B cell (primary cell): ENCODE data around the gene WDR35. TPM values are rescaled to one million over a fixed set of nuclear protein-coding genes. Genes with fewer than 3 reads are reported as not detected.

Source experiments
- ATAC-seq: fragments of 200-7000 bp; cut with Tn5 transposase; one replicate; pipeline ENCODE4 v1.10.0; 2021; ENCODE audit warnings: low read depth, mild to moderate bottlenecking, moderate number of reproducible peaks, moderate library complexity
- CTCF ChIA-PET: fragments of 350-600 bp; sonication (Branson Sonifier 250); formaldehyde crosslinking; loops from one replicate; lab custom pipeline; 2021; ENCODE audit warnings: antibody characterized with exemption, inconsistent platforms; lab: Charles Lee
- POLR2A ChIA-PET: fragments of 350-600 bp; sonication (Branson Sonifier 250); formaldehyde crosslinking; loops from one replicate; lab custom pipeline; 2021; ENCODE audit warnings: antibody characterized with exemption; lab: Charles Lee
- DNase-seq: peaks from one replicate; pipeline ENCODE4 v3.0.0; 2013
- H2AFZ ChIP-seq: 2 replicates; pipeline ENCODE4 v1.6.1; 2012; ENCODE audit warnings: mild to moderate bottlenecking, low read depth, low read length; ENCODE audit not compliant: insufficient read depth, poor library complexity, severe bottlenecking
- H3K27ac ChIP-seq, 2 donors: 1 replicate in 1 of 2; 2 replicates in 1 of 2; pipeline ENCODE4 v1.5.1; 2012 to 2013; ENCODE audit warnings: low read length in 2 of 2, mild to moderate bottlenecking in 2 of 2, moderate library complexity in 1 of 2
- H3K27me3 ChIP-seq, 4 experiments: fragments of 200-600 bp in 1 of 4; sonication (generic) in 1 of 4; replicated peaks in 1 of 4; 1 replicate in 2 of 4; 2 replicates in 2 of 4; pipeline versions ENCODE4 v1.6.1 to v1.7.0; 2013 to 2016; ENCODE audit warnings: low read length in 3 of 4, mild to moderate bottlenecking in 2 of 4, mixed read lengths in 1 of 4, moderate library complexity in 1 of 4; ENCODE audit not compliant: insufficient read depth in 4 of 4, control insufficient read depth in 3 of 4; ENCODE audit errors: control extremely low read depth in 1 of 4
- H3K36me3 ChIP-seq, 2 experiments: replicated peaks in 1 of 2; 1 replicate in 1 of 2; 2 replicates in 1 of 2; pipeline versions ENCODE4 v1.6.1 to v1.7.1; 2013; ENCODE audit warnings: low read length in 1 of 2; ENCODE audit not compliant: insufficient read depth in 2 of 2, control insufficient read depth in 1 of 2; ENCODE audit errors: control extremely low read depth in 1 of 2, extremely low read depth in 1 of 2
- H3K4me1 ChIP-seq, 2 donors: fragments of 200-600 bp in 1 of 2; sonication (generic) in 1 of 2; 1 replicate in 1 of 2; 2 replicates in 1 of 2; pipeline versions ENCODE4 v1.5.1 to v1.6.1; 2013 to 2017; ENCODE audit warnings: low read length in 2 of 2; ENCODE audit not compliant: control insufficient read depth in 2 of 2, insufficient read depth in 2 of 2
- H3K4me2 ChIP-seq: replicated peaks from 2 replicates; pipeline ENCODE3; 2012; ENCODE audit warnings: mild to moderate bottlenecking, low read depth, low read length; ENCODE audit not compliant: poor library complexity, severe bottlenecking
- H3K4me3 ChIP-seq, 5 experiments: fragments of 200-600 bp in 1 of 5; sonication (generic) in 1 of 5; 1 replicate in 3 of 5; 2 replicates in 2 of 5; pipeline versions ENCODE4 v1.5.1 to v1.7.0; 2011 to 2016; ENCODE audit warnings: low read length in 4 of 5, mild to moderate bottlenecking in 4 of 5, low read depth in 2 of 5, control low read depth in 1 of 5, moderate library complexity in 1 of 5; ENCODE audit not compliant: insufficient read depth in 1 of 5; ENCODE audit errors: control extremely low read depth in 1 of 5, extremely low read depth in 1 of 5
- H3K79me2 ChIP-seq: fragments of 200-600 bp; sonication (generic); one replicate; pipeline ENCODE4 v1.6.0; 2016; ENCODE audit warnings: low read length; ENCODE audit not compliant: control insufficient read depth, insufficient read depth
- H3K9ac ChIP-seq: fragments of 200-600 bp; sonication (generic); 2 replicates; pipeline ENCODE4 v1.6.1; 2017; ENCODE audit warnings: mild to moderate bottlenecking, low read length, moderate library complexity
- H3K9me3 ChIP-seq, 3 donors: one replicate each; pipeline versions ENCODE4 v1.6.1 to v1.7.1; 2013; ENCODE audit warnings: low read length in 2 of 3; ENCODE audit not compliant: control insufficient read depth in 2 of 3, insufficient read depth in 1 of 3; ENCODE audit errors: control extremely low read depth in 1 of 3
- H4K20me1 ChIP-seq: 2 replicates; pipeline ENCODE4 v1.6.0; 2012; ENCODE audit warnings: mild to moderate bottlenecking, low read length; ENCODE audit not compliant: insufficient read depth, control insufficient read depth, poor library complexity, severe bottlenecking
- H3K27ac Mint-ChIP-seq: one replicate; pipeline ENCODE4 v1.8.0; 2021; ENCODE audit warnings: mixed read lengths
- H3K27me3 Mint-ChIP-seq: one replicate; pipeline ENCODE4 v1.8.0; 2021; ENCODE audit warnings: mixed read lengths
- H3K4me1 Mint-ChIP-seq: one replicate; pipeline ENCODE4 v1.8.0; 2021; ENCODE audit warnings: mixed read lengths
- H3K4me3 Mint-ChIP-seq: one replicate; pipeline ENCODE4 v1.8.0; 2021; ENCODE audit warnings: mixed read lengths
- H3K9me3 Mint-ChIP-seq: one replicate; pipeline ENCODE4 v1.8.0; 2022; ENCODE audit warnings: mixed read lengths; ENCODE audit not compliant: insufficient read depth
- EZH2 ChIP-seq: IDR thresholded peaks from 2 replicates; pipeline ENCODE4 v1.6.1; 2012; ENCODE audit warnings: borderline replicate concordance, low read depth, mild to moderate bottlenecking, moderate library complexity, low read length; ENCODE audit not compliant: insufficient read depth, poor library complexity, severe bottlenecking
- WGBS: methylation state at CpG from one replicate; pipeline ENCODE4 v1.1.5; 2013; ENCODE audit warnings: missing lambda C conversion rate; ENCODE audit not compliant: insufficient coverage; 5-methylcytosine and 5-hydroxymethylcytosine counted together
- intact Hi-C: fragments of 100-400 bp; cut with micrococcal nuclease; formaldehyde crosslinking; loops from one replicate; pipeline ENCODE4 v1.10.0; 2022
- polyA plus RNA-seq: library from polyadenylated mRNA; depleted of rRNA; stranded (reverse); fragments of >200 nt; gene quantifications from 2 replicates; pipeline ENCODE4 v1.2.3, GENCODE V29; 2012
- total RNA-seq, 2 donors: library from RNA; stranded (reverse); fragments of 120-200 nt in 1 of 2; gene quantifications; 1 replicate in 1 of 2; 2 replicates in 1 of 2; pipeline versions ENCODE4 v1.2.3 to v1.2.4, GENCODE V29; 2013 to 2022
- TF ChIP-seq, protein P1 (sequence below): fragments of 200-600 bp; IDR thresholded peaks from one replicate; pipeline ENCODE4 v1.8.0; 2022; ENCODE audit warnings: antibody characterized with exemption, mild to moderate bottlenecking

Gene WDR35
- total and polyA plus RNA-seq, 2 donors (not counting 1 experiment from before 2014, with no cell fraction given) = 2.4 to 9.4 TPM

DNA sequence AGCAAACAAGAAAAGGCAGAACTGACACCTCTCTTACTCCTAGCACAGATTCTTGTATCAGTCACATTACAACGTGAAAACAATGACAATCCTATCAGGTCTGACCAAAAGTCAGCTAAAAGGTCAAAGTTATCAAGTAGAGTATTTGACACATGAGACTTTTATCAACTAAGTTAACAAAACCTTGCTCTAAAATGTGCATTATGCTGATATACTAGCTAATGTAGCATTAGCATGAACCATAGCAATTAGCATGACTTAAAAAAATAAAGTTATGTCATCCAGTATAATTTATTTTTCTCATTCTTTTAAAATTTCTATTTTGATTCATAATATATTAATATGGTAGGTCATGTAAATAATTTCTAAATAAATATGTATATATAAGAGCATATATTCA lies 46.7 kb downstream of the WDR35 start:
- Mint-ChIP-seq H3K4me3 (no peak overlapping the region), H3K9me3 (no peaks in the 10 kb centered on the region), H3K27me3 (no peaks in the 10 kb centered on the region), H3K27ac (no peak overlapping the region), H3K4me1 (no peaks in the 10 kb centered on the region)
- no peaks in the 10 kb centered on the region for H3K4me1 ChIP-seq
- no peak overlapping the region for H3K9ac ChIP-seq
- H2AFZ ChIP-seq = no peak overlapping the region
- H3K4me2 ChIP-seq = no peak overlapping the region
- H3K27me3 ChIP-seq = no peaks in the 10 kb centered on the region
- TF ChIP-seq, protein P1, sequence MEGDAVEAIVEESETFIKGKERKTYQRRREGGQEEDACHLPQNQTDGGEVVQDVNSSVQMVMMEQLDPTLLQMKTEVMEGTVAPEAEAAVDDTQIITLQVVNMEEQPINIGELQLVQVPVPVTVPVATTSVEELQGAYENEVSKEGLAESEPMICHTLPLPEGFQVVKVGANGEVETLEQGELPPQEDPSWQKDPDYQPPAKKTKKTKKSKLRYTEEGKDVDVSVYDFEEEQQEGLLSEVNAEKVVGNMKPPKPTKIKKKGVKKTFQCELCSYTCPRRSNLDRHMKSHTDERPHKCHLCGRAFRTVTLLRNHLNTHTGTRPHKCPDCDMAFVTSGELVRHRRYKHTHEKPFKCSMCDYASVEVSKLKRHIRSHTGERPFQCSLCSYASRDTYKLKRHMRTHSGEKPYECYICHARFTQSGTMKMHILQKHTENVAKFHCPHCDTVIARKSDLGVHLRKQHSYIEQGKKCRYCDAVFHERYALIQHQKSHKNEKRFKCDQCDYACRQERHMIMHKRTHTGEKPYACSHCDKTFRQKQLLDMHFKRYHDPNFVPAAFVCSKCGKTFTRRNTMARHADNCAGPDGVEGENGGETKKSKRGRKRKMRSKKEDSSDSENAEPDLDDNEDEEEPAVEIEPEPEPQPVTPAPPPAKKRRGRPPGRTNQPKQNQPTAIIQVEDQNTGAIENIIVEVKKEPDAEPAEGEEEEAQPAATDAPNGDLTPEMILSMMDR = no peak
- no peak for TF ChIP-seq EZH2
- WGBS = no CpG with 5 or more reads among the region's 1 CpG
- H3K9me3 ChIP-seq = no peaks in the 10 kb centered on the region
- no peaks in the 10 kb centered on the region for H3K79me2 ChIP-seq
- no peak overlapping the region for H3K27ac ChIP-seq
- peaks cover 0 to 1% of the 10 kb centered on the region in 2 experiments for H3K36me3 ChIP-seq
- ATAC-seq (no peak), DNase-seq (no peak)
- intact Hi-C loops = no loop called here
- no peak overlapping the region for H3K4me3 ChIP-seq
- ChIA-PET POLR2A (no interaction called here), CTCF (interaction anchor here (1.3 kb wide), 1 partner anchor 13 kb away, joined by 5 read pairs; no protein-coding TSS in a partner anchor)
- no peaks in the 10 kb centered on the region for H4K20me1 ChIP-seq

DNA sequence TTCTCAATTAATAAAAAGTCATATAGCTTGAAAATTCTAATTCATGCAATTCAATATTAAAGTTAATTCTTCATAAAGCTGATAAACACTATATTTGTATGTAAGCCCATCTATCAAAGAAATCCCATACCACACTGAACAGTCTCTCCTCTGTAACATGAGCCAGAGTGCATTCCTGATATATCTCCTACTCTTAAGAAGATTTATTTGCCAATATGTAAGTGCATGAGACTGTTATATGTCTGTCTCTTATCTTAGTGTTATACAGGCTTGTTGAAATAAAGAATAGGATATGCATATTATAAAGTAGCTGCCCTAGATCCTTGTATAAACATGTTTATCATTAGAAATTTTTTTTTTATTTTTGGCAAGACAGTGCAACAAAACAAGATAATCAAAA lies 47.7 kb downstream of the WDR35 start:
- H3K9me3 Mint-ChIP-seq = no peaks in the 10 kb centered on the region
- Histone ChIP-seq H4K20me1 (no peaks in the 10 kb centered on the region), H3K9me3 (no peaks in the 10 kb centered on the region), H3K27ac (no peak overlapping the region), H3K4me2 (no peak overlapping the region), H3K79me2 (no peaks in the 10 kb centered on the region), H3K36me3 (no peaks in the 10 kb centered on the region), H2AFZ (no peak overlapping the region), H3K27me3 (no peaks in the 10 kb centered on the region), H3K4me3 (no peak overlapping the region), H3K4me1 (no peaks in the 10 kb centered on the region), H3K9ac (no peak overlapping the region)
- no peak overlapping the region for H3K4me3 Mint-ChIP-seq
- intact Hi-C loops = no loop called here
- TF ChIP-seq, protein P1 = no peak
- ATAC-seq (no peak), DNase-seq (no peak)
- POLR2A ChIA-PET = no interaction called here
- CTCF ChIA-PET = interaction anchor here (1.5 kb wide), 1 partner anchor 14 kb away, joined by 4 read pairs; no protein-coding TSS in a partner anchor
- H3K4me1 Mint-ChIP-seq = no peaks in the 10 kb centered on the region
- no peaks in the 10 kb centered on the region for H3K27me3 Mint-ChIP-seq
- no peak overlapping the region for H3K27ac Mint-ChIP-seq
